HG03064 (cell line): ENCODE measurements around the gene SPIRE1.
"Not testable (repeated sequence)": the region's sequence is repeated elsewhere in the genome, so short reads cannot be mapped to it uniquely, and the experiment has no call there.

Source experiments
- ATAC-seq: cut with Tn5 transposase; IDR thresholded peaks from one replicate; pipeline ENCODE4 v1.9.1; 2021; ENCODE audit warnings: low read depth; ENCODE audit not compliant: unreplicated experiment

Gene SPIRE1

GRCh38 chr18:12599966-12600365 is 57.9 kb downstream of the SPIRE1 start:
- ATAC-seq = no peak

- no peak for ATAC-seq
Observed at GRCh38 chr18:12599543-12599942, 58.4 kb downstream of the SPIRE1 start.

- ATAC-seq = no peak
Observed at GRCh38 chr18:12598181-12598930, 59.6 kb downstream of the SPIRE1 start.

- no peak for ATAC-seq
Observed at GRCh38 chr18:12597760-12598159, 60.1 kb downstream of the SPIRE1 start.

GRCh38 chr18:12595571-12596255 is 62.2 kb downstream of the SPIRE1 start:
- ATAC-seq = no peak

- ATAC-seq = no peak
Observed at GRCh38 chr18:12593866-12594265, 64.0 kb downstream of the SPIRE1 start.

- ATAC-seq = no peak
Observed at GRCh38 chr18:12592597-12593127, 65.2 kb downstream of the SPIRE1 start.

- no peak for ATAC-seq
Observed at GRCh38 chr18:12589448-12589847, 68.5 kb downstream of the SPIRE1 start.

GRCh38 chr18:12586956-12587355 is 71.0 kb downstream of the SPIRE1 start:
- ATAC-seq = no peak

- ATAC-seq = no peak
Observed at GRCh38 chr18:12585218-12585617, 72.7 kb downstream of the SPIRE1 start.

- ATAC-seq = no peak
Observed at GRCh38 chr18:12580630-12581342, 77.1 kb downstream of the SPIRE1 start.

GRCh38 chr18:12579775-12580174 is 78.1 kb downstream of the SPIRE1 start:
- no peak for ATAC-seq

- no peak for ATAC-seq
Observed at GRCh38 chr18:12577848-12578247, 80.1 kb downstream of the SPIRE1 start.

- no peak for ATAC-seq
Observed at GRCh38 chr18:12574494-12575185, 83.3 kb downstream of the SPIRE1 start.

GRCh38 chr18:12571630-12572029 is 86.3 kb downstream of the SPIRE1 start:
- ATAC-seq = no peak

GRCh38 chr18:12569791-12570190 is 88.1 kb downstream of the SPIRE1 start:
- ATAC-seq = no peak

- no peak for ATAC-seq
Observed at GRCh38 chr18:12567849-12568248, 90.1 kb downstream of the SPIRE1 start.

GRCh38 chr18:12564861-12565260 is 93.0 kb downstream of the SPIRE1 start:
- ATAC-seq = no peak

GRCh38 chr18:12564378-12564777 is 93.5 kb downstream of the SPIRE1 start:
- no peak for ATAC-seq

GRCh38 chr18:12560600-12560999 is 97.3 kb downstream of the SPIRE1 start:
- not testable (repeated sequence) for ATAC-seq

- ATAC-seq = no peak
Observed at GRCh38 chr18:12559319-12559718, 98.6 kb downstream of the SPIRE1 start.
